Suppressor macrophage (primary cell): ENCODE measurements around the gene PLEKHA5.
"Not testable (repeated sequence)": the region's sequence is repeated elsewhere in the genome, so short reads cannot be mapped to it uniquely, and the experiment has no call there.

Experiments
- DNase-seq, 4 experiments: peaks; one replicate each; pipeline ENCODE4 v3.0.0-alpha.2; 2020 to 2022

The PLEKHA5 gene

GRCh38 chr12:19350850-19351249, 221.3 kb downstream of the PLEKHA5 start:
- not testable (repeated sequence) for DNase-seq

- DNase-seq = no peak
Observed at GRCh38 chr12:19351346-19351745, 221.8 kb downstream of the PLEKHA5 start.

GRCh38 chr12:19369691-19370148, 240.2 kb downstream of the PLEKHA5 start:
- DNase-seq = no peak

- no peak for DNase-seq
Observed at GRCh38 chr12:19373586-19373985, 244.1 kb downstream of the PLEKHA5 start.

- no peak for DNase-seq
Observed at GRCh38 chr12:19375888-19376287, 246.4 kb downstream of the PLEKHA5 start.

- DNase-seq = no peak
Observed at GRCh38 chr12:19376691-19377090, 247.2 kb downstream of the PLEKHA5 start.

GRCh38 chr12:19382111-19382526, 252.6 kb downstream of the PLEKHA5 start:
- DNase-seq = peak in 3 of 4 experiments; percentile 4 to 10 (median 6)

GRCh38 chr12:19382563-19382962, 253.0 kb downstream of the PLEKHA5 start:
- no peak for DNase-seq

GRCh38 chr12:19387161-19387560, 257.6 kb downstream of the PLEKHA5 start:
- no peak for DNase-seq

- no peak for DNase-seq
Observed at GRCh38 chr12:19388131-19388549, 258.6 kb downstream of the PLEKHA5 start.

GRCh38 chr12:19390051-19390598, 260.6 kb downstream of the PLEKHA5 start:
- no peak for DNase-seq

GRCh38 chr12:19392644-19393043, 263.1 kb downstream of the PLEKHA5 start:
- DNase-seq = not testable (repeated sequence)

- no peak for DNase-seq
Observed at GRCh38 chr12:19394385-19394784, 264.9 kb downstream of the PLEKHA5 start.

- no peak for DNase-seq
Observed at GRCh38 chr12:19397534-19397933, 268.0 kb downstream of the PLEKHA5 start.

- no peak for DNase-seq
Observed at GRCh38 chr12:19398376-19399363, 269.1 kb downstream of the PLEKHA5 start.

- not testable (repeated sequence) for DNase-seq
Observed at GRCh38 chr12:19400649-19401285, 271.2 kb downstream of the PLEKHA5 start.

GRCh38 chr12:19402211-19402610, 272.7 kb downstream of the PLEKHA5 start:
- no peak for DNase-seq

- no peak for DNase-seq
Observed at GRCh38 chr12:19402743-19403431, 273.4 kb downstream of the PLEKHA5 start.

GRCh38 chr12:19404242-19404880, 274.8 kb downstream of the PLEKHA5 start:
- no peak for DNase-seq

GRCh38 chr12:19409376-19409775, 279.8 kb downstream of the PLEKHA5 start:
- DNase-seq = no peak

- DNase-seq = no peak
Observed at GRCh38 chr12:19410211-19410610, 280.7 kb downstream of the PLEKHA5 start.

GRCh38 chr12:19410629-19411185, 281.2 kb downstream of the PLEKHA5 start:
- DNase-seq = no peak
